ENCODE measurements around the gene BPI.
"Not testable (repeated sequence)": the region's sequence is repeated elsewhere in the genome, so short reads cannot be mapped to it uniquely, and the experiment has no call there.

BPI gene

GRCh38 chr20:38303908-38304379 is at the start of gene BPI:
Gene BPI (plus strand): TSS chr20:38304156. CDS start chr20:38304224, 68 bp downstream.
- no peaks in the 10 kb centered on the region for H3K4me1 ChIP-seq (ENCODE audit: control insufficient read depth, low read depth, low read length)
- no peak within 1 kb of the TSS for H3K27ac ChIP-seq (ENCODE audit: low read length)
- no peak within 1 kb of the TSS for H3K9ac ChIP-seq (ENCODE audit: low read length)
- H3K4me3 ChIP-seq (ENCODE audit: low read length), result no peak within 1 kb of the TSS
- no peaks in the 10 kb centered on the region for H3K9me3 ChIP-seq (ENCODE audit: control insufficient read depth, low read depth, low read length)
- no peaks in the 10 kb centered on the region for H3K27me3 ChIP-seq (ENCODE audit: control insufficient read depth, insufficient read depth, low read length)
- no peaks in the 10 kb centered on the region for H3K36me3 ChIP-seq (ENCODE audit: control insufficient read depth, low read depth, low read length)

- not testable (repeated sequence) for H3K9ac ChIP-seq (ENCODE audit: low read length); H3K27ac ChIP-seq (ENCODE audit: low read length); H3K4me1 ChIP-seq (ENCODE audit: control insufficient read depth, low read depth, low read length); H3K9me3 ChIP-seq (ENCODE audit: control insufficient read depth, low read depth, low read length); H3K27me3 ChIP-seq (ENCODE audit: control insufficient read depth, insufficient read depth, low read length); H3K36me3 ChIP-seq (ENCODE audit: control insufficient read depth, low read depth, low read length); H3K4me3 ChIP-seq (ENCODE audit: low read length)
Measured at GRCh38 chr20:38254621-38255020, 49.3 kb upstream of the BPI start.

GRCh38 chr20:38255393-38255792 is 48.6 kb upstream of the BPI start:
- peaks cover 14% of the 10 kb centered on the region for H3K27me3 ChIP-seq (ENCODE audit: control insufficient read depth, insufficient read depth, low read length)
- no peak overlapping the region for H3K9ac ChIP-seq (ENCODE audit: low read length)
- H3K36me3 ChIP-seq (ENCODE audit: control insufficient read depth, low read depth, low read length), result no peaks in the 10 kb centered on the region
- no peaks in the 10 kb centered on the region for H3K9me3 ChIP-seq (ENCODE audit: control insufficient read depth, low read depth, low read length)
- H3K4me1 ChIP-seq (ENCODE audit: control insufficient read depth, low read depth, low read length), result peaks cover 6% of the 10 kb centered on the region
- no peak overlapping the region for H3K4me3 ChIP-seq (ENCODE audit: low read length)
- no peak overlapping the region for H3K27ac ChIP-seq (ENCODE audit: low read length)

- Histone ChIP-seq H3K9ac (ENCODE audit: low read length) (no peak overlapping the region), H3K36me3 (ENCODE audit: control insufficient read depth, low read depth, low read length) (no peaks in the 10 kb centered on the region), H3K27me3 (ENCODE audit: control insufficient read depth, insufficient read depth, low read length) (peaks cover 17% of the 10 kb centered on the region), H3K9me3 (ENCODE audit: control insufficient read depth, low read depth, low read length) (no peaks in the 10 kb centered on the region), H3K4me3 (ENCODE audit: low read length) (no peak overlapping the region), H3K4me1 (ENCODE audit: control insufficient read depth, low read depth, low read length) (peaks cover 6% of the 10 kb centered on the region), H3K27ac (ENCODE audit: low read length) (no peak overlapping the region)
Measured at GRCh38 chr20:38256021-38256420, 47.9 kb upstream of the BPI start.

- H3K27ac ChIP-seq (ENCODE audit: low read length), result no peak overlapping the region
- H3K27me3 ChIP-seq (ENCODE audit: control insufficient read depth, insufficient read depth, low read length), result peaks cover 20% of the 10 kb centered on the region
- H3K36me3 ChIP-seq (ENCODE audit: control insufficient read depth, low read depth, low read length), result no peaks in the 10 kb centered on the region
- H3K4me1 ChIP-seq (ENCODE audit: control insufficient read depth, low read depth, low read length), result peaks cover 6% of the 10 kb centered on the region
- no peak overlapping the region for H3K4me3 ChIP-seq (ENCODE audit: low read length)
- no peak overlapping the region for H3K9ac ChIP-seq (ENCODE audit: low read length)
- no peaks in the 10 kb centered on the region for H3K9me3 ChIP-seq (ENCODE audit: control insufficient read depth, low read depth, low read length)
Measured at GRCh38 chr20:38256966-38257365, 47.0 kb upstream of the BPI start.

- no peak overlapping the region for H3K27ac ChIP-seq (ENCODE audit: low read length)
- H3K4me1 ChIP-seq (ENCODE audit: control insufficient read depth, low read depth, low read length), result peaks cover 6% of the 10 kb centered on the region
- H3K27me3 ChIP-seq (ENCODE audit: control insufficient read depth, insufficient read depth, low read length), result peaks cover 20% of the 10 kb centered on the region
- no peak overlapping the region for H3K9ac ChIP-seq (ENCODE audit: low read length)
- no peaks in the 10 kb centered on the region for H3K36me3 ChIP-seq (ENCODE audit: control insufficient read depth, low read depth, low read length)
- H3K4me3 ChIP-seq (ENCODE audit: low read length), result no peak overlapping the region
- H3K9me3 ChIP-seq (ENCODE audit: control insufficient read depth, low read depth, low read length), result no peaks in the 10 kb centered on the region
Measured at GRCh38 chr20:38258545-38259215, 45.3 kb upstream of the BPI start.

GRCh38 chr20:38260025-38260377 is 44.0 kb upstream of the BPI start:
- Histone ChIP-seq H3K27me3 (ENCODE audit: control insufficient read depth, insufficient read depth, low read length) (peaks cover 20% of the 10 kb centered on the region), H3K9me3 (ENCODE audit: control insufficient read depth, low read depth, low read length) (no peaks in the 10 kb centered on the region), H3K9ac (ENCODE audit: low read length) (no peak overlapping the region), H3K4me3 (ENCODE audit: low read length) (peak overlapping the region; percentile 49), H3K4me1 (ENCODE audit: control insufficient read depth, low read depth, low read length) (peaks cover 6% of the 10 kb centered on the region), H3K27ac (ENCODE audit: low read length) (no peak overlapping the region), H3K36me3 (ENCODE audit: control insufficient read depth, low read depth, low read length) (no peaks in the 10 kb centered on the region)

- Histone ChIP-seq H3K4me1 (ENCODE audit: control insufficient read depth, low read depth, low read length) (peaks cover 6% of the 10 kb centered on the region), H3K4me3 (ENCODE audit: low read length) (peak within 1 kb of the TSS; percentile 49), H3K9me3 (ENCODE audit: control insufficient read depth, low read depth, low read length) (no peaks in the 10 kb centered on the region), H3K27ac (ENCODE audit: low read length) (no peak within 1 kb of the TSS), H3K36me3 (ENCODE audit: control insufficient read depth, low read depth, low read length) (no peaks in the 10 kb centered on the region), H3K27me3 (ENCODE audit: control insufficient read depth, insufficient read depth, low read length) (peaks cover 20% of the 10 kb centered on the region), H3K9ac (ENCODE audit: low read length) (no peak within 1 kb of the TSS)
Measured at GRCh38 chr20:38260378-38261053, 43.4 kb upstream of the BPI start, which contains the start of gene KIAA1755. Gene KIAA1755 (minus strand): TSS chr20:38260735. CDS start chr20:38260500, 235 bp downstream.

- no peak overlapping the region for H3K9ac ChIP-seq (ENCODE audit: low read length)
- peak overlapping the region; percentile 28 for H3K4me3 ChIP-seq (ENCODE audit: low read length)
- peaks cover 20% of the 10 kb centered on the region for H3K27me3 ChIP-seq (ENCODE audit: control insufficient read depth, insufficient read depth, low read length)
- no peak overlapping the region for H3K27ac ChIP-seq (ENCODE audit: low read length)
- H3K9me3 ChIP-seq (ENCODE audit: control insufficient read depth, low read depth, low read length), result no peaks in the 10 kb centered on the region
- peaks cover 6% of the 10 kb centered on the region for H3K4me1 ChIP-seq (ENCODE audit: control insufficient read depth, low read depth, low read length)
- H3K36me3 ChIP-seq (ENCODE audit: control insufficient read depth, low read depth, low read length), result no peaks in the 10 kb centered on the region
Measured at GRCh38 chr20:38261054-38261390, 42.9 kb upstream of the BPI start.

GRCh38 chr20:38262931-38263330 is 41.0 kb upstream of the BPI start:
- no peak overlapping the region for H3K27ac ChIP-seq (ENCODE audit: low read length)

GRCh38 chr20:38266426-38266825 is 37.5 kb upstream of the BPI start:
- H3K27ac ChIP-seq (ENCODE audit: low read length), result no peak overlapping the region
- H3K9me3 ChIP-seq (ENCODE audit: control insufficient read depth, low read depth, low read length), result no peaks in the 10 kb centered on the region
- H3K36me3 ChIP-seq (ENCODE audit: control insufficient read depth, low read depth, low read length), result no peaks in the 10 kb centered on the region
- no peaks in the 10 kb centered on the region for H3K27me3 ChIP-seq (ENCODE audit: control insufficient read depth, insufficient read depth, low read length)
- H3K4me3 ChIP-seq (ENCODE audit: low read length), result no peak overlapping the region
- no peaks in the 10 kb centered on the region for H3K4me1 ChIP-seq (ENCODE audit: control insufficient read depth, low read depth, low read length)
- no peak overlapping the region for H3K9ac ChIP-seq (ENCODE audit: low read length)

More at GRCh38 chr20:38262931-38263330, 41.0 kb upstream of the BPI start:
- Histone ChIP-seq H3K4me1 (ENCODE audit: control insufficient read depth, low read depth, low read length) (peaks cover 6% of the 10 kb centered on the region), H3K36me3 (ENCODE audit: control insufficient read depth, low read depth, low read length) (no peaks in the 10 kb centered on the region), H3K4me3 (ENCODE audit: low read length) (no peak overlapping the region), H3K27me3 (ENCODE audit: control insufficient read depth, insufficient read depth, low read length) (peaks cover 20% of the 10 kb centered on the region), H3K9ac (ENCODE audit: low read length) (no peak overlapping the region), H3K9me3 (ENCODE audit: control insufficient read depth, low read depth, low read length) (no peaks in the 10 kb centered on the region)

- H3K36me3 ChIP-seq (ENCODE audit: control insufficient read depth, low read depth, low read length), result no peaks in the 10 kb centered on the region
- no peak overlapping the region for H3K4me3 ChIP-seq (ENCODE audit: low read length)
- no peaks in the 10 kb centered on the region for H3K9me3 ChIP-seq (ENCODE audit: control insufficient read depth, low read depth, low read length)
- no peaks in the 10 kb centered on the region for H3K27me3 ChIP-seq (ENCODE audit: control insufficient read depth, insufficient read depth, low read length)
- H3K4me1 ChIP-seq (ENCODE audit: control insufficient read depth, low read depth, low read length), result no peaks in the 10 kb centered on the region
- no peak overlapping the region for H3K27ac ChIP-seq (ENCODE audit: low read length)
- no peak overlapping the region for H3K9ac ChIP-seq (ENCODE audit: low read length)
Measured at GRCh38 chr20:38267296-38267695, 36.7 kb upstream of the BPI start.
